Measurements from ENCODE around the gene KCTD20.

DNA sequence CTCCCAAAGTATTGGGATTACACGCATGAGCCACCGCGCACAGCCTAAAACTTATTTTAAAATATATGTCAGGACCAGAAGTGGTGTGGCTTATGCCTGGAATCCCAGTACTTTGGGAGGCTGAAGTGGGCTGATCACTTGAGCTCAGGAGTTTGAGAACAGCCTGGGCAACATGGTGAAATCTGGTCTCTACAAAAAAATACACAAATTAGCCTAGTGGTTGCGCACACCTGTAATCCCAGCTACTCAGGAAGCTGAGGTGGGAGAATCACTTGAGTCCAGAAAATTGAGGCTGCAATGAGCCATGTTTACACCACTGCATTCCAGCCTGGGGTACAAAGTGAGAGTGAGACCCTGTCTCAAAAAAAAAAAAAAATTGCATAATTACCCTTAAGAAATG, 13.9 kb upstream of the KCTD20 start:
- TF ChIP-seq, protein P1, sequence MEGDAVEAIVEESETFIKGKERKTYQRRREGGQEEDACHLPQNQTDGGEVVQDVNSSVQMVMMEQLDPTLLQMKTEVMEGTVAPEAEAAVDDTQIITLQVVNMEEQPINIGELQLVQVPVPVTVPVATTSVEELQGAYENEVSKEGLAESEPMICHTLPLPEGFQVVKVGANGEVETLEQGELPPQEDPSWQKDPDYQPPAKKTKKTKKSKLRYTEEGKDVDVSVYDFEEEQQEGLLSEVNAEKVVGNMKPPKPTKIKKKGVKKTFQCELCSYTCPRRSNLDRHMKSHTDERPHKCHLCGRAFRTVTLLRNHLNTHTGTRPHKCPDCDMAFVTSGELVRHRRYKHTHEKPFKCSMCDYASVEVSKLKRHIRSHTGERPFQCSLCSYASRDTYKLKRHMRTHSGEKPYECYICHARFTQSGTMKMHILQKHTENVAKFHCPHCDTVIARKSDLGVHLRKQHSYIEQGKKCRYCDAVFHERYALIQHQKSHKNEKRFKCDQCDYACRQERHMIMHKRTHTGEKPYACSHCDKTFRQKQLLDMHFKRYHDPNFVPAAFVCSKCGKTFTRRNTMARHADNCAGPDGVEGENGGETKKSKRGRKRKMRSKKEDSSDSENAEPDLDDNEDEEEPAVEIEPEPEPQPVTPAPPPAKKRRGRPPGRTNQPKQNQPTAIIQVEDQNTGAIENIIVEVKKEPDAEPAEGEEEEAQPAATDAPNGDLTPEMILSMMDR (IDR thresholded peaks at IDR 0.05): peak in 4 of 12 donors; percentile 10 to 38 (median 16)
- no peak for TF ChIP-seq POLR2A (IDR thresholded peaks at IDR 0.05)
